Caco-2 (cell line): Measurements from ENCODE around the gene BTBD9. TPM values are rescaled to one million over a fixed set of nuclear protein-coding genes. Genes with fewer than 3 reads are reported as not detected.

Experiments used
- BruUV-seq: library from RNA; stranded (reverse); fragments of 400-500 nt; replicated peaks from 2 replicates; lab custom pipeline; 2021; lab: Mats Ljungman, UMichigan
- CTCF ChIA-PET: fragments of 300-600 bp; sonication (Branson Sonifier 250); formaldehyde crosslinking; loops from one replicate; lab custom pipeline; 2022; ENCODE audit warnings: antibody characterized with exemption; lab: Charles Lee
- POLR2A ChIA-PET: fragments of 300-600 bp; sonication (Branson Sonifier 250); formaldehyde crosslinking; loops from one replicate; lab custom pipeline; 2022; ENCODE audit warnings: antibody characterized with exemption; lab: Charles Lee
- DNase-seq, 2 experiments: peaks; one replicate each; pipeline versions ENCODE4 v3.0.0 to v3.0.0-alpha.2; 2020 to 2022
- H3K27me3 ChIP-seq: replicated peaks from 2 replicates; pipeline ENCODE4 v1.6.0; 2011; ENCODE audit warnings: low read length; ENCODE audit not compliant: control insufficient read depth, insufficient read depth
- H3K36me3 ChIP-seq: 2 replicates; pipeline ENCODE4 v1.5.1; 2011; ENCODE audit warnings: low read length; ENCODE audit not compliant: control insufficient read depth, insufficient read depth
- H3K4me1 ChIP-seq: fragments of 250-450 bp; sonication (Bioruptor Pico); 2 replicates; pipeline ENCODE4 v1.5.1; 2020; ENCODE audit warnings: mild to moderate bottlenecking
- H3K4me3 ChIP-seq: 2 replicates; pipeline ENCODE4 v1.5.1; 2011; ENCODE audit warnings: low read depth, mild to moderate bottlenecking, control low read depth, low read length
- H3K9me3 ChIP-seq: fragments of 250-450 bp; sonication (Bioruptor Pico); 2 replicates; pipeline ENCODE4 v1.5.1; 2020; ENCODE audit warnings: mild to moderate bottlenecking, moderate library complexity
- H3K27ac Mint-ChIP-seq: one replicate; pipeline ENCODE4 v1.8.0; 2022; ENCODE audit warnings: mixed read lengths; ENCODE audit not compliant: unreplicated experiment
- H3K27me3 Mint-ChIP-seq: one replicate; pipeline ENCODE4 v1.8.0; 2022; ENCODE audit warnings: mixed read lengths; ENCODE audit not compliant: insufficient read depth, unreplicated experiment
- H3K36me3 Mint-ChIP-seq: one replicate; pipeline ENCODE4 v1.8.0; 2022; ENCODE audit warnings: mild to moderate bottlenecking, mixed read lengths; ENCODE audit not compliant: insufficient read depth, unreplicated experiment
- H3K4me1 Mint-ChIP-seq: one replicate; pipeline ENCODE4 v1.8.0; 2022; ENCODE audit warnings: low read depth, mixed read lengths; ENCODE audit not compliant: unreplicated experiment
- H3K4me3 Mint-ChIP-seq: one replicate; pipeline ENCODE4 v1.8.0; 2022; ENCODE audit warnings: mild to moderate bottlenecking, moderate library complexity, mixed read lengths; ENCODE audit not compliant: unreplicated experiment
- H3K9me3 Mint-ChIP-seq: one replicate; pipeline ENCODE4 v1.8.0; 2022; ENCODE audit warnings: mixed read lengths; ENCODE audit not compliant: unreplicated experiment
- intact Hi-C: fragments of 100-400 bp; cut with micrococcal nuclease; formaldehyde crosslinking; loops from one replicate; pipeline ENCODE4 v1.10.0; 2022; ENCODE audit not compliant: unreplicated experiment
- total RNA-seq: library from RNA; stranded (reverse); gene quantifications from 2 replicates; pipeline ENCODE4 v1.2.3, GENCODE V29; 2022
- TF ChIP-seq, protein P1 (sequence below), 2 experiments: fragments of 200-600 bp in 1 of 2; IDR thresholded peaks; 1 replicate in 1 of 2; 2 replicates in 1 of 2; pipeline versions ENCODE4 v1.5.1 to v1.8.0; 2011 to 2022; ENCODE audit warnings: antibody characterized with exemption in 1 of 2, control low read depth in 1 of 2, inconsistent platforms in 1 of 2, low read depth in 1 of 2, low read length in 1 of 2, mild to moderate bottlenecking in 1 of 2, moderate library complexity in 1 of 2; ENCODE audit not compliant: insufficient read depth in 1 of 2, severe bottlenecking in 1 of 2, unreplicated experiment in 1 of 2

Gene BTBD9
- total RNA-seq, 1 experiment from 2014 or later, result 19.6 TPM

DNA sequence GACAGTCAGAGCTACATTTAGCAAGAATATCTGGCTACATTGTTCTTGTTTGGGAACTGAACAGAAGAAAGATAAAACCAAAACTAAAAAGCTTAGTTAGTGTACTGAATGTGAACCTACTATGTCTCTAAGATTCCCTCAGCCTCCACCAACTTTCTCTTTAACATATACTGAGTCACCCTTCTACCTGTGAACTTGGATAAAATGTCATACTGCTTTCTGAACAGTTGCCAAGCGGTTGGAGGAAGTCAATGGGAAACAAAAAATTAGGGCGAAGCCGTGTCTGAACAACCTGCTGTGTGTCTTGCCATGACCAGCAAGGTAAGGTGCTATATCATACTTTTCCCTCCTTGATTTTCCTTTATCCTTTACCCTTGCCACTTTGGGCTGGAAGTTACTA is 243.5 kb downstream of the BTBD9 start:
- Histone ChIP-seq H3K4me3 (no peak overlapping the region), H3K4me1 (peaks cover 17% of the 10 kb centered on the region), H3K9me3 (no peaks in the 10 kb centered on the region), H3K27me3 (no peaks in the 10 kb centered on the region), H3K36me3 (no peaks in the 10 kb centered on the region)
- Mint-ChIP-seq H3K27ac (no peak overlapping the region), H3K4me1 (peaks cover 7% of the 10 kb centered on the region), H3K27me3 (no peaks in the 10 kb centered on the region), H3K4me3 (no peak overlapping the region), H3K36me3 (no peaks in the 10 kb centered on the region), H3K9me3 (no peaks in the 10 kb centered on the region)
- no peak for DNase-seq
- intact Hi-C loops, result no loop called here
- ChIA-PET CTCF (no interaction called here), POLR2A (no interaction called here)
- TF ChIP-seq, protein P1, sequence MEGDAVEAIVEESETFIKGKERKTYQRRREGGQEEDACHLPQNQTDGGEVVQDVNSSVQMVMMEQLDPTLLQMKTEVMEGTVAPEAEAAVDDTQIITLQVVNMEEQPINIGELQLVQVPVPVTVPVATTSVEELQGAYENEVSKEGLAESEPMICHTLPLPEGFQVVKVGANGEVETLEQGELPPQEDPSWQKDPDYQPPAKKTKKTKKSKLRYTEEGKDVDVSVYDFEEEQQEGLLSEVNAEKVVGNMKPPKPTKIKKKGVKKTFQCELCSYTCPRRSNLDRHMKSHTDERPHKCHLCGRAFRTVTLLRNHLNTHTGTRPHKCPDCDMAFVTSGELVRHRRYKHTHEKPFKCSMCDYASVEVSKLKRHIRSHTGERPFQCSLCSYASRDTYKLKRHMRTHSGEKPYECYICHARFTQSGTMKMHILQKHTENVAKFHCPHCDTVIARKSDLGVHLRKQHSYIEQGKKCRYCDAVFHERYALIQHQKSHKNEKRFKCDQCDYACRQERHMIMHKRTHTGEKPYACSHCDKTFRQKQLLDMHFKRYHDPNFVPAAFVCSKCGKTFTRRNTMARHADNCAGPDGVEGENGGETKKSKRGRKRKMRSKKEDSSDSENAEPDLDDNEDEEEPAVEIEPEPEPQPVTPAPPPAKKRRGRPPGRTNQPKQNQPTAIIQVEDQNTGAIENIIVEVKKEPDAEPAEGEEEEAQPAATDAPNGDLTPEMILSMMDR (IDR thresholded peaks at IDR 0.05; ENCODE audit: insufficient read depth in 1 of 2, low read depth in 1 of 2, low read length in 1 of 2, severe bottlenecking in 1 of 2, unreplicated experiment in 1 of 2), result no peak
- no TSS peak for BruUV-seq

DNA sequence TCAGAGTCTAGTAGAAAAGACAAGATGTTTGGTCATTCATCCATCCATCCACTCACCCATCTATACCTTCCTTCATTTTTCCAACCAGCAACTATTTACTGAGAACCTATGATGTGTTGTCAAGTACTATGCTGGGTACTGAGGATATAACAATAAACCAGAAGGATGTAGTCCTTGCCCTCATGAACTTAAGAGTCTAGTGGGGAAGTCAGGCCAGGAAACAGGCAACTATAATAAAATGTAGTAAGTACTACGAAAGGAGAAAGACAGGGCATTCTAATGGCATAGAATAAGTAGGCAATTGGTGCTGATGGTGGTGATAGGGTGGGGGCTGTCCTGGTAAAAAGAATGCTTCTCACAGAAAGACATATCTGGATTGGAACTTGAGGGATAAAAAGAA is 245.7 kb downstream of the BTBD9 start:
- Mint-ChIP-seq H3K4me3 (no peak overlapping the region), H3K27me3 (no peaks in the 10 kb centered on the region), H3K9me3 (no peaks in the 10 kb centered on the region), H3K4me1 (peaks cover 14% of the 10 kb centered on the region), H3K36me3 (no peaks in the 10 kb centered on the region), H3K27ac (no peak overlapping the region)
- H3K36me3 ChIP-seq, result no peaks in the 10 kb centered on the region
- H3K4me1 ChIP-seq, result peaks cover 14% of the 10 kb centered on the region
- no peak overlapping the region for H3K4me3 ChIP-seq
- TF ChIP-seq, protein P1 (IDR thresholded peaks at IDR 0.05; ENCODE audit: insufficient read depth in 1 of 2, low read depth in 1 of 2, low read length in 1 of 2, severe bottlenecking in 1 of 2, unreplicated experiment in 1 of 2), result no peak
- H3K9me3 ChIP-seq, result no peaks in the 10 kb centered on the region
- no TSS peak for BruUV-seq
- no peaks in the 10 kb centered on the region for H3K27me3 ChIP-seq
- CTCF ChIA-PET, result no interaction called here
- POLR2A ChIA-PET, result no interaction called here
- DNase-seq, result no peak
- intact Hi-C loops, result no loop called here

DNA sequence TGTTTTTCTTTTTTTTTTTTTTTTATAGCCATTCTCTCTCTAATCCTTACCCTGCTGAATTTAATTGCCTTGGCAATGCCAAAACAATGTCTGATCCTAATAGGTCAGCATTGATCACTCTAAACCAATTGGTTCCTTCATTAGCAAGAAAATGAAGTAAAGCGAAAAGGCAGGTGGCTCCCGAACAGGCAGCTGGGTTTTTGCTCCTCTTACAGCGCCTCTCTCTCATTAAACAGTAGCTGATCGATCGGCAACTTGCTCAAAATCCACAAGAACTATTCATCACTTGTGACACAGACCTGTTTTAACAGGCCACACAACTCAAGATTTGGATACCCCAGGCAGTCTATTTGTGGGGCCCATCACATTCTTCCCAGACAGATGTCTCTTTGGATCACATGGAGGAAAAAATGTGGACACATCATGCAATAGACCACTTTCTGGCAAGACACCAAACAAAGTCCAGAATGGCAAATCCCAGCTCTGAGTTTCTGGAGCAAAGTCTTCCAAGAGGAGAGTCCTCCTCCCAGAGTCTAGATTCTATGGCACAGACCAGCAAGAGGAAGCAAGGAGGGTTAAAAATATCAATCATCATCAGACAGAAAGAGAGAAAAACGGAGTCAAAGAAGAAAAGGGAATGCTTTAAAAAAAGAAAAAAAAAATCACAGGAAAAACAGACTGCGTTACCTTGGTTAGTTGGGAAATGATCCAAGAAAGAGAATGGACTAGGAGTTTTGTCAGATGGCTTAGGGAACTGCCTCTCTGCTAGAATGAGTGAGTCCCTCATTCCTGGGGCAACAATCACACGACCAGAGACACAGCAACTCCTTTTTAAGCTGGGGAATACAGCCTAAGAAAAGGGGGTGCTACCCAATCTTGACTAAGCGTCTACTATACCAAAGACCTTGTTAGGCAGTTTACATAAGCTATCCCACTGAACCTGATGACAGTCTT is 247.8 kb downstream of the BTBD9 start:
- Mint-ChIP-seq H3K27ac (no peak overlapping the region), H3K27me3 (no peaks in the 10 kb centered on the region), H3K4me1 (peaks cover 14% of the 10 kb centered on the region), H3K4me3 (no peak overlapping the region), H3K9me3 (no peaks in the 10 kb centered on the region), H3K36me3 (no peaks in the 10 kb centered on the region)
- ChIA-PET POLR2A (no interaction called here), CTCF (interaction anchor here (0.7 kb wide), 1 partner anchor 14 kb away, joined by 4 read pairs; no protein-coding TSS in a partner anchor)
- TF ChIP-seq, protein P1 (IDR thresholded peaks at IDR 0.05; ENCODE audit: insufficient read depth in 1 of 2, low read depth in 1 of 2, low read length in 1 of 2, severe bottlenecking in 1 of 2, unreplicated experiment in 1 of 2), result no peak
- Histone ChIP-seq H3K4me1 (peaks cover 14% of the 10 kb centered on the region), H3K9me3 (no peaks in the 10 kb centered on the region), H3K27me3 (no peaks in the 10 kb centered on the region), H3K36me3 (no peaks in the 10 kb centered on the region), H3K4me3 (no peak overlapping the region)
- DNase-seq, result no peak
- intact Hi-C loops, result no loop called here
- BruUV-seq, result no TSS peak
